ENCODE results near the gene USHBP1.

Gene USHBP1

DNA sequence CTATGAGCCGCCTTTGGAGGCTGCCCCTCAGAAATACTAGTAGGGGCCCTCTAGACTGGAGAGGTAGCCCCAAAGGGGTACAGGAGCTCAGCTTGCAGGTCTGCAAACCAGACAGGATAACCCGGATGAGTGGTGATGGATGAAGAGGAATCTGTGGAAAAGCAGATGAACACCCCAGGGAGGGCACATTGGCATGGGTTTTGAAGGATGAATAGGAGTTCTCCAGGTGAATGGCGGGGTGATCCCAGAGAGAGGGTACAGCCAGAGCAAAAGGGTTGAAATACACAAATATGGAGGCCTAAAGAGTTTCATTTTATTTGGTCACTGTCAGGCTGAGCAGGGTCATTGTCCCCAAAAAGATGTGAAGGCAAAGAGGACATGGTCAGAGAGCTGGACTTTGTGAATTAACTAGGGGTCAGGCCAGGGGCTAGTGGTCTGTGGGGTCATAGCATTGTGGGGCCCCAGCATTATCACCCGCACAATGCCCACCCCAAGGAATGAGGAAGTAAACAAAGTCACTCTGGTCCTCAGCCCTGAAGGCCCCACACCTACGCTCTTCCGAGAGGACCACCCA is 23.6 kb downstream of the USHBP1 start:
- H3K27ac ChIP-seq (replicated peaks) = no peak overlapping the region
- H3K27me3 ChIP-seq (ENCODE audit: insufficient read depth, poor library complexity, severe bottlenecking) = no peaks in the 10 kb centered on the region
- TF ChIP-seq SPI1 (IDR thresholded peaks at IDR 0.05; ENCODE audit: borderline replicate concordance, low read depth) (no peak), CTCF (IDR thresholded peaks at IDR 0.05; ENCODE audit: insufficient read depth, low read length) (no peak), REST (IDR thresholded peaks at IDR 0.05; ENCODE audit: insufficient replicate concordance, low read depth) (no peak), GABPA (IDR thresholded peaks at IDR 0.05; ENCODE audit: low read depth) (no peak), POLR2AphosphoS5 (IDR thresholded peaks at IDR 0.05; ENCODE audit: low read depth) (no peak)
- no peak for DNase-seq (ENCODE audit: low read depth in 1 of 2, low spot score in 1 of 2)
- H3K4me3 ChIP-seq (replicated peaks; ENCODE audit: insufficient read depth, low read length) = no peak overlapping the region

DNA sequence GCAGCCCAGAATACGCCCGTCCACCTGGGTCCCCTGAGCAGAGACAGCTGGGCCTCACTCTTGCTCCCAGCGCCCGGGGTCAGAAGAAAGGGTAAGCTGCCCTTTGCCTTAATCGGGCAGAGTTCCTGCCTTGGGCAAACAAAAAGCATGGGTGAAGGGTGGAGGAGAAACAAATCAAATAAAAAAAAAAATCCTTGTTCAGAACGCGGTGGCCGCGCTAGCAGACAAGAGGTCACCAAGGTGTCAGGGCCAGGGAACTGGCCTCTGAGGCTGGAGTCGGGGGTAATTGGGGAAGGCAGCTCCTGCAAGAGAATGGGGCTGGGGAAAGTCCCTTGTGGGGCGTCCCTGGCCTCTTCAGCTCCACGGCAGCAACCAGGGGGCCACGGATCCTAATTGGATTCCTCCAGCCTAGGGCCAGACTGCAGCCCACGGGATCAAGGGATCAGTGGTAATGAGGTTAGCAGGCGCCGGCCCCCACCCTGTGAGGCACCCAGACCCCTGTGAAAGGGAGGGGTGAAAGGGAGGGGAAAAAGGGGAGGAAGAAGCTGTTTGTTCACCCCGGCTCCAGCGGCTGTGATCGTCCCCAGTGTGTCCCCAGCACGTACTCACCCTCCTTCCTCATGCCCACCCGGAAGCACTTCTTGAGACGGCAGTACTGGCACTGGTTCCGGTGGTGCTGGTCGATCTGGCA is 24.3 kb downstream of the USHBP1 start:
- TF ChIP-seq REST (IDR thresholded peaks at IDR 0.05; ENCODE audit: insufficient replicate concordance, low read depth) (no peak), CTCF (IDR thresholded peaks at IDR 0.05; ENCODE audit: insufficient read depth, low read length) (no peak), SPI1 (IDR thresholded peaks at IDR 0.05; ENCODE audit: borderline replicate concordance, low read depth) (no peak), GABPA (IDR thresholded peaks at IDR 0.05; ENCODE audit: low read depth) (no peak), POLR2AphosphoS5 (IDR thresholded peaks at IDR 0.05; ENCODE audit: low read depth) (no peak)
- DNase-seq (ENCODE audit: low read depth in 1 of 2, low spot score in 1 of 2) = no peak
- H3K27me3 ChIP-seq (ENCODE audit: insufficient read depth, poor library complexity, severe bottlenecking) = no peaks in the 10 kb centered on the region
- no peak overlapping the region for H3K27ac ChIP-seq (replicated peaks)
- no peak overlapping the region for H3K4me3 ChIP-seq (replicated peaks; ENCODE audit: insufficient read depth, low read length)

GRCh38 chr19:17237747-17238706 is 26.5 kb downstream of the USHBP1 start:
- no peak overlapping the region for H3K27ac ChIP-seq (replicated peaks)
- no peaks in the 10 kb centered on the region for H3K27me3 ChIP-seq (ENCODE audit: insufficient read depth, poor library complexity, severe bottlenecking)
- DNase-seq (ENCODE audit: low read depth in 1 of 2, low spot score in 1 of 2) = no peak
- H3K4me3 ChIP-seq (replicated peaks; ENCODE audit: insufficient read depth, low read length) = no peak overlapping the region
- no peak for TF ChIP-seq POLR2AphosphoS5 (IDR thresholded peaks at IDR 0.05; ENCODE audit: low read depth)
- TF ChIP-seq CTCF (IDR thresholded peaks at IDR 0.05; ENCODE audit: insufficient read depth, low read length) = no peak
- TF ChIP-seq REST (IDR thresholded peaks at IDR 0.05; ENCODE audit: insufficient replicate concordance, low read depth) = no peak
- no peak for TF ChIP-seq GABPA (IDR thresholded peaks at IDR 0.05; ENCODE audit: low read depth)
- no peak for TF ChIP-seq SPI1 (IDR thresholded peaks at IDR 0.05; ENCODE audit: borderline replicate concordance, low read depth)

Measured in HL-60 (cell line).